ENCODE results near the gene PNPLA8.

GRCh38 chr7:108479751-108480150 lies 46.2 kb downstream of the PNPLA8 start:
- no peak for TF ChIP-seq MAX (IDR thresholded peaks at IDR 0.05)
- no peak for TF ChIP-seq YY1 (IDR thresholded peaks at IDR 0.05)
- no peak for TF ChIP-seq HNF4G (IDR thresholded peaks at IDR 0.05)
